K562 (cell line): ENCODE data around the gene LCNL1. TPM values are rescaled to one million over a fixed set of nuclear protein-coding genes. Genes with fewer than 3 reads are reported as not detected.
"Not testable (repeated sequence)": the region's sequence is repeated elsewhere in the genome, so short reads cannot be mapped to it uniquely, and the experiment has no call there.

Experiments
- ATF1 ChIP-seq, 2 experiments: fragments of 450-650 bp in 1 of 2; IDR thresholded peaks; 2 replicates each; pipeline ENCODE4 v1.6.1; 2016; ENCODE audit warnings: missing compliant biosample characterization in 1 of 2, missing genetic modification characterization in 1 of 2
- ATF7 ChIP-seq: fragments of 450-650 bp; IDR thresholded peaks from 2 replicates; pipeline ENCODE4 v1.7.1; 2014; ENCODE audit warnings: mild to moderate bottlenecking, moderate library complexity
- CREB1 ChIP-seq, 2 experiments: sonication (generic) in 1 of 2; formaldehyde crosslinking in 1 of 2; IDR thresholded peaks; 2 replicates each; pipeline versions ENCODE4 v1.6.1 to v1.8.0; 2012 to 2022; ENCODE audit warnings: inconsistent platforms in 1 of 2, mild to moderate bottlenecking in 1 of 2, missing genetic modification reagents in 1 of 2, moderate library complexity in 1 of 2
- CREM ChIP-seq: IDR thresholded peaks from 2 replicates; pipeline ENCODE4 v1.6.1; 2014; ENCODE audit warnings: antibody characterized with exemption, low read depth
- RAD21 ChIP-seq, 2 experiments: fragments of 250-450 bp in 1 of 2; fragments of 450-650 bp in 1 of 2; sonication (Bioruptor Pico) in 1 of 2; formaldehyde crosslinking in 1 of 2; IDR thresholded peaks in 1 of 2; conservative IDR thresholded peaks in 1 of 2; 2 replicates each; pipeline versions ENCODE4 v1.4.0 to v1.8.0; 2020 to 2022; ENCODE audit warnings: mild to moderate bottlenecking in 2 of 2, moderate library complexity in 1 of 2
- polyA plus RNA-seq, 8 experiments: library from polyadenylated mRNA; depleted of rRNA in 4 of 8; stranded (reverse) in 5 of 8; unstranded in 3 of 8; fragments of >200 nt; fragmentation: Nextera tagmentation in 2 of 8; fragmentation: Illumina TruSeq in 1 of 8; extraction: Ambion mirVana in 2 of 8; extraction: Trizol in 1 of 8; gene quantifications; 2 replicates each; pipeline versions ENCODE4 v1.2.1 to v1.2.3, GENCODE V29; 2011 to 2014; ENCODE audit warnings: inconsistent platforms in 1 of 8, missing spikeins in 1 of 8
- total RNA-seq, 7 experiments: library from RNA; depleted of rRNA in 6 of 7; stranded (reverse); fragments of >200 nt in 6 of 7; fragmentation: Illumina TruSeq in 2 of 7; extraction: Trizol in 2 of 7; gene quantifications; 2 replicates each; pipeline versions ENCODE4 v1.2.1 to v1.2.3, GENCODE V29; 2011 to 2021; ENCODE audit warnings: low replicate concordance in 1 of 7
- TF ChIP-seq, protein P1 (sequence below), 2 experiments: fragments of 450-650 bp; formaldehyde crosslinking in 1 of 2; IDR thresholded peaks; 2 replicates each; pipeline versions ENCODE4 v1.4.0 to v1.6.1; 2014 to 2020; ENCODE audit warnings: mild to moderate bottlenecking in 2 of 2, borderline replicate concordance in 1 of 2, low read depth in 1 of 2
- TF ChIP-seq, protein P2 (sequence below), 2 experiments: fragments of 450-650 bp in 1 of 2; sonication (generic) in 1 of 2; formaldehyde crosslinking in 1 of 2; IDR thresholded peaks in 1 of 2; conservative IDR thresholded peaks in 1 of 2; 2 replicates each; pipeline versions ENCODE4 v1.6.1 to v1.8.1; 2016 to 2023; ENCODE audit warnings: mild to moderate bottlenecking in 2 of 2, moderate library complexity in 2 of 2, inconsistent platforms in 1 of 2, missing genetic modification reagents in 1 of 2

Gene LCNL1
- total and polyA plus RNA-seq, 9 of the 15 experiments (the other 6 are each of a cell fraction or from before 2014, with no cell fraction given), result 0.04 to 0.16 (median 0.04) TPM; not detected in 4

DNA sequence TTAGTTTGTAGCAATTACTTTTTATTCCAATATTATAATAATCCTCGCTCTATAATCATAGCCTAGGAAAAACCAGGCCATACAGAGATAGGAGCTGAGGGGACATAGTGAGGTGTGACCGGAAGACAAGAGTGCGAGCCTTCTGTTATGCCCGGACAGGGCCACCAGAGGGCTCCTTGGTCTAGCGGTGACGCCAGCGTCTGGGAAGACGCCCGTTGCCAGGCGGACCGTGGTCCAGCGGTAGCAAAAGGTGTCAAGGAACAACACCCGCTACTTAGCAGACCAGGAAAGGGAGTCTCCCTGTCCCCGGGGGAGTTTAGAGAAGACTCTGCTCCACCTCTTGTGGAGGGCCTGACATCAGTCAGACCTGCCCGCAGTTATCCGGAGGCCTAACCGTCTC is 21.5 kb downstream of the LCNL1 start (continued):
- TF ChIP-seq CREM (peak; percentile 53; the same call in 1 of the 2 replicates), ATF7 (peak; percentile 81), RAD21 (CRISPR knock-in tag; conservative IDR thresholded peaks at IDR 0.05 in 1 of 2, IDR thresholded peaks at IDR 0.05 in 1 of 2) (peak; percentile 33 to 69; a peak in 3 of 4 replicates), ATF1 (tag; IDR thresholded peaks at IDR 0.05) (peak; percentile 86), CREB1 (CRISPR knock-in tag; IDR thresholded peaks at IDR 0.05) (peak; percentile 54; the same call in 1 of the 2 replicates)
- TF ChIP-seq, protein P1, sequence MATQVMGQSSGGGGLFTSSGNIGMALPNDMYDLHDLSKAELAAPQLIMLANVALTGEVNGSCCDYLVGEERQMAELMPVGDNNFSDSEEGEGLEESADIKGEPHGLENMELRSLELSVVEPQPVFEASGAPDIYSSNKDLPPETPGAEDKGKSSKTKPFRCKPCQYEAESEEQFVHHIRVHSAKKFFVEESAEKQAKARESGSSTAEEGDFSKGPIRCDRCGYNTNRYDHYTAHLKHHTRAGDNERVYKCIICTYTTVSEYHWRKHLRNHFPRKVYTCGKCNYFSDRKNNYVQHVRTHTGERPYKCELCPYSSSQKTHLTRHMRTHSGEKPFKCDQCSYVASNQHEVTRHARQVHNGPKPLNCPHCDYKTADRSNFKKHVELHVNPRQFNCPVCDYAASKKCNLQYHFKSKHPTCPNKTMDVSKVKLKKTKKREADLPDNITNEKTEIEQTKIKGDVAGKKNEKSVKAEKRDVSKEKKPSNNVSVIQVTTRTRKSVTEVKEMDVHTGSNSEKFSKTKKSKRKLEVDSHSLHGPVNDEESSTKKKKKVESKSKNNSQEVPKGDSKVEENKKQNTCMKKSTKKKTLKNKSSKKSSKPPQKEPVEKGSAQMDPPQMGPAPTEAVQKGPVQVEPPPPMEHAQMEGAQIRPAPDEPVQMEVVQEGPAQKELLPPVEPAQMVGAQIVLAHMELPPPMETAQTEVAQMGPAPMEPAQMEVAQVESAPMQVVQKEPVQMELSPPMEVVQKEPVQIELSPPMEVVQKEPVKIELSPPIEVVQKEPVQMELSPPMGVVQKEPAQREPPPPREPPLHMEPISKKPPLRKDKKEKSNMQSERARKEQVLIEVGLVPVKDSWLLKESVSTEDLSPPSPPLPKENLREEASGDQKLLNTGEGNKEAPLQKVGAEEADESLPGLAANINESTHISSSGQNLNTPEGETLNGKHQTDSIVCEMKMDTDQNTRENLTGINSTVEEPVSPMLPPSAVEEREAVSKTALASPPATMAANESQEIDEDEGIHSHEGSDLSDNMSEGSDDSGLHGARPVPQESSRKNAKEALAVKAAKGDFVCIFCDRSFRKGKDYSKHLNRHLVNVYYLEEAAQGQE (IDR thresholded peaks at IDR 0.05; ENCODE audit: borderline replicate concordance), result peak; percentile 53; the same call in 1 of the 2 replicates
- TF ChIP-seq, protein P1 (CRISPR knock-in tag; IDR thresholded peaks at IDR 0.05; ENCODE audit: low read depth), result not testable (repeated sequence)
- not testable (repeated sequence) for TF ChIP-seq ATF1 (CRISPR knock-in tag; IDR thresholded peaks at IDR 0.05); CREB1 (IDR thresholded peaks at IDR 0.05)
- TF ChIP-seq, protein P2, sequence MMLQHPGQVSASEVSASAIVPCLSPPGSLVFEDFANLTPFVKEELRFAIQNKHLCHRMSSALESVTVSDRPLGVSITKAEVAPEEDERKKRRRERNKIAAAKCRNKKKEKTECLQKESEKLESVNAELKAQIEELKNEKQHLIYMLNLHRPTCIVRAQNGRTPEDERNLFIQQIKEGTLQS (IDR thresholded peaks at IDR 0.05), result peak; percentile 63
- TF ChIP-seq, protein P2 (CRISPR knock-in tag; conservative IDR thresholded peaks at IDR 0.05), result not testable (repeated sequence)
